ENCODE results near the gene TIGD3. TPM values are rescaled to one million over a fixed set of nuclear protein-coding genes. Genes with fewer than 3 reads are reported as not detected.
A peak's percentile ranks its signal among the peaks of the same experiment; 100 is the strongest.

TIGD3 gene
- total and polyA plus RNA-seq, 2 of the 13 experiments (the other 11 are each of a cell fraction or from before 2014, with no cell fraction given), result 0.49 to 4.9 TPM

GRCh38 chr11:65381716-65382032 is 27.1 kb downstream of the TIGD3 start (continued):
- TF ChIP-seq ZBTB49 (CRISPR knock-in tag; IDR thresholded peaks at IDR 0.05; ENCODE audit: borderline replicate concordance) (no peak), ZNF678 (CRISPR knock-in tag; IDR thresholded peaks at IDR 0.05) (no peak), CHCHD3 (CRISPR knock-in tag; IDR thresholded peaks at IDR 0.05) (no peak), ZNF737 (CRISPR knock-in tag; IDR thresholded peaks at IDR 0.05; ENCODE audit: borderline replicate concordance) (no peak), MAX (IDR thresholded peaks at IDR 0.05) (no peak), ZNF652 (CRISPR knock-in tag; IDR thresholded peaks at IDR 0.05; ENCODE audit: borderline replicate concordance, low read depth) (no peak), ZNF33A (CRISPR knock-in tag; IDR thresholded peaks at IDR 0.05; ENCODE audit: borderline replicate concordance) (0 out of 2 replicates have a peak, but pooled peaks have one; percentile 8), MXD4 (CRISPR knock-in tag; IDR thresholded peaks at IDR 0.05) (no peak), FOXA3 (CRISPR knock-in tag; IDR thresholded peaks at IDR 0.05) (0 out of 2 replicates have a peak, but pooled peaks have one; percentile 7), ZNF335 (CRISPR knock-in tag; IDR thresholded peaks at IDR 0.05) (no peak; the same call in 1 of the 2 replicates), BORCS8-MEF2B (CRISPR knock-in tag; IDR thresholded peaks at IDR 0.05) (no peak)
